Measurements from ENCODE around the gene XRCC1. TPM values are rescaled to one million over a fixed set of nuclear protein-coding genes. Genes with fewer than 3 reads are reported as not detected.
A peak's percentile ranks its signal among the peaks of the same experiment; 100 is the strongest.
"Not testable (repeated sequence)": the region's sequence is repeated elsewhere in the genome, so short reads cannot be mapped to it uniquely, and the experiment has no call there.

XRCC1 gene
- total RNA-seq, 1 donor from 2014 or later = 10.6 TPM

DNA sequence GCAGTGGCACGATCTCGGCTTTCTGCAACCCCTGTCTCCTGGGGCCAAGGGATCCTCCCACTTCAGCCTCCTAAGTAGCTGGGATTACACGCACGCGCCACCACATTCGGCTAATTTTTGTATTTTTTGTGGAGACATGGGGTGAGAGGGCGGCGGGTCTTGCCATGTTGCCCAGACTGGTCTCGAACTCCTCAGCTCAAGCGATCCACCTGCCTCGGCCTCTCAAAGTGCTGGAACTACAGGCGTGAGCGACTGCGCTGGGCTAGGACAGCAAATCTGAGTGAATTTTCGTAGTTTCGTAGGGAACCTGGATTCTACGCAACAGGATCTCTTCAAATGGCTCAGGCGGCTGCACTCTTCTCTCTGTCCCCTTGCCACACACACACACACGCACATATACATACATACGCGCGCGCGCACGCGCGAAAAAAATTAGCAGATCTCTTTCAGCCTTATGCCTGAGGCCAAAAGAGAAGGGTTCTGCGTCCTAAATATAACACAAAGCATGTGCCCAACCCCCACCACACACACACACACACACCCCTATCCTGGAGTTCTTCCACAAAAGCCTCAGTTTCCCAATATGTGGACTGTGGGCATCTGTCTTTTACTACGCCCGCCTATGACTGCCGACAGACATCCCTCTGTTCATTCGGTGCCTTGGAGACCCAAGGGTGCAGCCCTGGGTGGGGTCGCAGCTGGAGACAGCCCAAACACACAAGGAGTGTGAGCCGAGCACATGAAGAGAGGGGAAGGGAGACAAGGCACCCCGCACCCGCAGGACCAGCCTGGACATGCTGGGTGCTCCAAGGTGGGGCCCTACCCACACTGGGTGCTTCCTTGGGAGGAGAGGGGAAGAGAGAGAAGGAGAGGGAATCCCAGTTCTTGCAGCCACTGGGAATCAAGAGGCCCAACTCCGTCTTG, 890 bp upstream of the XRCC1 start:
- no peak for DNase-seq

DNA sequence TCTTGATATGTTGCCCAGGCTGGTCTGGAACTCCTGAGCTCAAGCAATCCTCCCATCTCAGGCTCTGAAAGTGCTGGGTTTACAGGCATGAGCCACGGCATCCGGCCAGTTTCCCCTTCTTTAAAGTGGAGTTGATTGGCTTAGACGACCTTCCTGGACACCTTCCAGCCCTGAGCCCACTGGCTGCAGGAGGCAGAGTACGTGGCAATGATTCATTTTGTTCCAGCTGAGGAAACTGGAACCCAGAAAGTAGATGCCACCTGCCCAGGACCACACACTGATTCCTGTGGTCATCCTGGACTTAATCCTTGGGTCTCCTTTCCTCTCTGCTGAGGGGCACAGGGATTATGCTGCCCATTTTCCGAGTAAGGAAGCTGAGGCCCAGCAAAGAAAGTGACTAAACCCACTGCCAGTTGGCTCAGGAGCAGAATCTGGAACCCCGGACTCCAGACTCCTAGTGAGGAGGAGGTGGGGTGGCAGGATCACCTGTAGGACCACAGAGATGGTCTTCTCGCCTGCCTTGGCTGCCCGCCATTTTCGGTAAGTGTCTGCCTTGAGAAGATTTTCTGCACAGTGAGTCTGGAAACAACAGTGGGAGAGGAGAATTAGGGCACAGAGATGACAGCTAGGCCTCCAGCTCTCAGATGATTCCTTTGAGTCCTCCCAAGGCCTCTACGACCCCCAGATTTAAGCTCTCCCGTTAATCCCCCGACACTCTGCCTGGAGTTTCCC, 737 bp downstream of the XRCC1 start:
- no peak for DNase-seq

DNA sequence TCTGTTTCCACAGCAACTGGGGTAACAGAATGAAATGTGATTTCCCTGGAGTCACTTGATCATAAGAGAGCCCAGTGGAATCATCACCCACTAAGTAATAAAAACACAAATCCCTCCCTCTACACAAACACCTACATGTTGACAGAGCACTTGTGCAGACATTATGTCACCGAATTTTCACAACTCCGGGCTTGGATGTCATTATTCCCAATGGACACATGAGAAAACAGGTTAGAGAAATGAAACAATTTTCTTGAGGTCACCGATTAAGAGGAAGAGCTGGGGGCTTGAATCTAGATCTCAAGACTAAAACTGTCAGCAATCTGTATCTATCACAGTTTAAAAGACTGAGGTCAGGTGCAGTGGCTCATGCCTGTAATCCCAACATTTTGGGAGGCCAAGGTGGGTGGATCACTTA, 3.1 kb downstream of the XRCC1 start:
- no peak for DNase-seq

DNA sequence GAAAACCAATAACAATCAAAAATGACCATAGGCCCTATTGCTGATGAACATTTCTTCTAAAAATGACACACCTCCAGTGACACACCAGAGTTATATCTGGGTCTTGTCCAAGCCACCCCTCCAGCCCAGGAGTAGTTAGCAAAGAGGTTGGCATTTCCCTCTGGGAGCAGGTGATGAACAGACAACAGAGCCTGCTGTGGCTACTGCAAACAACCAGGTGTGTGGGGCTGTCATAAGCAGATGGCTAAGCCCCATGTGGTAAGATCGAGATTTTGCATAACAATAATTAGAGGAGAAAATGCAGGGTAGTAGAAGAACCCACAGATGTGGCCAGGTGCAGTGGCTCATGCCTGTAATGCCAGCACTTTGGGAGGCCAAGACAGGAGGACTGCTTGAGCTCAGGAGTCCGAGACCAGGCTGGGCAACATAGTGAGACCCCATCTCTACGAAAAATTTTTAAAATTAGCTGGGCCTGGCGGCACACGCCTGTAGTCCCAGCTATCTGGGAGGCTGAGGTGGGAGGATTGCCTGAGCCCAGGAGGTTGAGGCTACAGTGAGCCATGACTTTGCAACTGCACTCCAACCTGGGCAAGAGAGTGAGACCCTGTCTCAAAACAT, 5.0 kb downstream of the XRCC1 start:
- DNase-seq = no peak

DNA sequence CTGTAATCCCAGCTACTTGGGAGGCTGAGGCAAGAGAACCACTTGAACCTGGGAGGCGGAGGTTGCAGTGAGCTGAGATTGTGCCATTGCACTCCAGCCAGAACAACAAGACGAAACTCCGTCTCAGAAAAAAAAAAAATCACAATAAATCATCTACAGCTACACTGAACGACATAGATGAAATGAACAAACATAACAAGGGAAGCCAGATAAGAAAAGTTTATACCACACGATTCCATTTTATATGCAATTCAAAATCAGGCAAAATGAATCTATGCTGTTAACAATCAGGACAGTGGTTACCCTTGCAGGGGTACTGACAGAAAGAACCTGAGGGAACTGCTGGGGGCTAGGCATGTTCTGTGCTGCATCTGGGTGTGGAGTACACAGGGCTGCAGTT, 5.7 kb downstream of the XRCC1 start:
- DNase-seq = no peak

DNA sequence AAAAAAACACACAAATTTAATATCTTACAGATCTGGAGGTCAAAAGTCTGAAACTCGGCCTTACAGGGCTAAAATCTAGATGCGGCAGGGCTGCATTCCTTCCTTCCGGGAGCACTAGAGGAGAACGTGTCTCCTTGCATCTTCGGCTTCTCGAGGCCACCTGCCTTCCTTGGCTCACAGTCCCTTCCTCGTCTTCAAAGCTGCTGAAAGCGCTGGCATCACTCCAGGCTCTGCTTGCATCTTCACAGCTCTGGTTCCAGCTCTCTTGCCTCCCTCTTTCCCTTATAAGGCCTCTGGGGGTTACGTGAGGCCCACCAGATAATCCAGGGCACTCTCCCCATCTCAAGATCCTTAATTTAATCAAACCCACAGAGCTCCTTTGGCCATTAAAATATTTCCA, 10.5 kb downstream of the XRCC1 start:
- DNase-seq = no peak

DNA sequence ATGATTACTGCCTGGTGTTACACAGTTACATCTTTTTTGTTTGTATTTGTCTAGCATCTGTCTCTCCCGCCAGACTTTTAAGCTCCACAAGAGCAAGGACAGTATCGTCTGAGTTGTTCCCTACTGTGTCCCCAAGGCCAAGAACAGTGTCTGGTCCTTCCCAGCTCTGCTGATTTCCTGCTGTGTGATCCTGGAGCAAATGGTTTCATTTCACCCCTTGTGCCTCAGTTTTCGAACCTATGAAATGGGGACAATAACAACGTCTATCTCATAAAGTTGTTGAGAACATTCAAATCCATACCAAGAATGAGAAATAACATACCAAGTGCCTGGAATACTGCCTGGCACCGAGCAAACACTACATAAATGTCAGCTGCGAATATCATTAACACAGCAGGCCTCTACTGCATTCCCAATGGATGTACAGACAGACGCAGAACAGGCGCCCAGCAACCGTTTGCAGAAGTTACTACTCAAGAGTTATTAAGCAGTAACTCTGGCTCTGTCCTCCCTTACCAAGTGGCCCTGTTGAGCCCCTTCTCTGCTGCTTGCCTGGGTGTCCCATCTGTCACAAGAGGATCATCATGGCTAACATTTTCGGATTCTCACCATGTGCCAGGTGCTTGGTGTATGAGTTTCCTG, 11.4 kb downstream of the XRCC1 start:
- DNase-seq = no peak

DNA sequence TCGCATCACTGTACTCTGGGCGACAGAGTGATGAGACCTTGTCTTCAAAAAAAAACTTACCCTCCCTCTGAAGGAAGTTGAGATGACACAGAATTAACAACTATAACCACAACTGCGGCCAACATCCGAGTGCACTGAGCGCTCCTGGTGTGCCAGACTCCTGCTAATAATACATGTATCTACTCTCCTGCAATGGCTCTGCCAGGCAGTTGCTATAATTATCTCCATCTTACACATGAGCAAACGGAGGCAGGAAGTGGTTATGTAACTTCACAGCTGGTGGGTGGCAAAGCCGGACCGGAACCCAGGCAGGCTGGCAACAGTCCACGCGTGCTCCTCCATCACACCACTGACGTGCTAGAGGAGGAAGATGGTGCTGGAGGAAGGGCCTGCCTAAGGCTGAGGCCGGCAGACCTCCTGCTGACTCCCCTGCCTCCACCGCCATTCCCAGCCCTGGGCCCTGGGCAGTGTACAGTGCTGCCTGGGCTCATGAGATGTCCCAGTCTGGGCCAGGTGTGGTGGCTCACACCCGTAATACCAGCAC, 12.6 kb downstream of the XRCC1 start:
- DNase-seq = no peak

DNA sequence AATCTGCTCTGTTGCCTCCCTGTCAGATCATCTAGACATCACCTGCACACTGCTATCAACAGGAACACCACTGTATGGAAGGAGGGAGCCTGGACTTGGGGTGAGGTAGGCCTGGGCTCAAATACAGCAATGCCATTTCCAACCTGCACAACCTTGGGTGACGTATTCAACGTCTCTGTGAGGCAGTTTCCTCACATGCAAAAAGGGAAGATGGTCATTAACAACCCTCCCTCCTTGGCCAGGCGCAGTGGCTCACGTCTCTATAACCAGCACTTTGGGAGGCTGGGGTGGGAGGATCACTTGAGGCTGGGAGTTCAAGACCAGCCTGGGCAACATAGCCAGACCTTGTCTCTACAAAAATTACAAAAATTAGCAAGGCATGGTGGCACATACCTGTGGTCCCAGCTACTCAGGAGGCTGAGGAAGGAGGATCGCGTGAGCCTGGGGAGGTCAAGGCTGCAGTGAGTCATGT, 13.1 kb downstream of the XRCC1 start:
- no peak for DNase-seq

DNA sequence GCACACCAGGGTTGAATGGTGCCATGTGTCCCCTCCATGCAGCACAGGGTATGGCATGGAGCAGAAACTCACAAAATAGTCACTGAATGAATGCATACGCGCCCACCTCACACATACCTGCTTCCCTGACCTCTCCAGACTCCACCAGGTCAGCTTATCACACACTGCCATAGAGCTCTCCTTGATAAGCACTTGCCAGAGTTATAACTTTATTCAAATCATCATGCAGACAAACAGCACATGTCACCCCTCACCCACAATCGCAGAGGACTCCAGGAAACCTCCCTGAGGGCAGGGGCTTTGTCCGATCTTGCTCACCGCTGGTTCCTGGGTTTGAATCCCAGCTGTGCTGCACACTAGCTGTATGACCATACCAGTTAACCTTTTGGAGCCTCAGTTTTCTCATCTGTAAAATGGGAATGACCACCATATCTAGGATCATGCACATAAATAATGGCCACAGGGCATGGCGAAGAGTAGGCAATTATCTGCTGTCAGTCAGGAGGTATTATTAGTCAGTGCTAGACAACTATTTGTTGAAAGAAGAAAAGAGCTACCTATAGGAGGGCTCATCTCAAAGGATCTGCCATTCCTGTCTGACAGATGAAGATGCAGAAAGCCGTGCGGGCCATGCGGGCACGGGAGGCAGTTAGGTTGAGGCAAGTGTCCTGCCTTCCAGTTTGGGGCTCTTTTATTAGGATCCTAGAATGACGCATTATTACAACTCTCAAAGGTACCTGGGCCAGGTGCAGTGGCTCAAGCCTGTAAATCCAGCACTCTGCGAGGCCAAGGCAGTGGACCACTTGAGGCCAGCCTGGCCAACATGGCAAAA, 14.0 kb downstream of the XRCC1 start:
- no peak for DNase-seq

DNA sequence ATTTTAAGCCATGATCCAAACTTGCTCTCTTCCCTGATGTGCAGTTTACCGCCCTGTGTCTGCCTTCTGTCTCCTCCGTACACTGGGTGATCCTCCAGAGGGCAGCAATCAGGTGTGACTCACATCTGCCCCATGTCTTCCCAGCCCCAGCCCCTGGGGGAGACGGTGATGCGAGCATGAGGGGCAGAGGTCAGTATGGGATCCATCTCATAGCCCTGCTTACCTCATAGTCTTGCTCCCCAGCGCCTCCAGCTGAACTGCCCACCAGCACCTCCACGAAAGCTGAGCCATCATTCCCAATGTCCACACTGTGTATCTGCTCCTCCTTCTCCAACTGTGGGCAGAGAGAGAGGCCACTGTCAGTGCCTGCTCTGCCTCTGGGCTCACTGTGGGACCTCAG, 14.6 kb downstream of the XRCC1 start:
- no peak for DNase-seq

DNA sequence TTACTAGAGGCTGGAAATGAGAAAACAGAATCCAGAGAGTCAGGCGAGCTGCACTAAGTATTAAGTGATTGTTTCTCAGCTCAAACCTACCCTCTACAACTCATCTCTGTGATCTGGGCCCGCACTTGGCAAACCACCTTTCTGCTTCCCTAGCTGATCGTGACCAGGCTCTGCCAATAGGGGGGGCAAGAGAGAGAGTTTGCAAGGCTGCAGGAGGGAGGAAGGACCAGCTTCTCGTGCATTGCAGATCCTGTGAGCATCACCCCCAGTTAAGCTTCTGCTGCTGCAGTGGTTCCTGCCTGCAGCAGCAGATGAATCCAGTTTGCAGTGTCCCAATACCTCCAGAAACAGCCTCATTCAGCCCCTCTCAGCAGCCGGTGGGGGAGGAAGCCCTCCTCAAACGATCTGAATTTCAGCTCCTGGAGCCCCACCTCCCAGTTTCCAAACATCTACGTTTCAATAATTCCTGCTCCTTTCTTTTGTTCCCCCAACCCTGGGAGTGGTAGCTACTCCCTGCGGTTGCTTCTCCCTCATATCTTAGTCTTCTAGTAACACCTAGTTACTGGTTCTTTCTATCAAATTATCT, 20.0 kb downstream of the XRCC1 start:
- peak; percentile 20 for DNase-seq

DNA sequence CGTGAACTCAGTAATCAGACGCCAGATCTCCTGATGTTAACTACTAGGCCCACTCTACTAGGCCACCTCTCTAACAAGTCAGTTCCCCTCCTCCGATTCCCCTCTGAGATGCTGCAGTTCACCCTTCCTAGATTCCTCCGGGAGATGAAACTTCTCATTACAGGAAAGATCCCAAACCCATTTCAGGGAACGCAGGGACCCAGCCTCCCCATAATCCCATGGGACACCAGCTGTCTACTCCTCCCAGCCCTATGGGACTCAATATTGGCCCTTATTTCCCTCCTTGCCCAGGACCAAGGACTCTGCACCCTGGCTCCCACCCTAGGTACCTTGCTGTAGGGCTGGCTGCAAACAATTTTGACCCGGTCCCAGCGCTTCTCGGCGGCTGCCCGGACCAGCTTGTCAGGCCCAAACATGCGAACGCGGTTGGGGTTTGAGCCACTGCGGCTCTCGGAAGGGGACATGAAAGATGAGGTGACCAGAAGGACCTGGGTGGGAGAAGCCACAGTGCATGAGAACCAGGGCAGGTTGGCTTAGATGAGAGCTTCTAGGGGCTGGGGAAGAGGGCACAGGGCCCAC, 20.9 kb downstream of the XRCC1 start:
- no peak for DNase-seq

DNA sequence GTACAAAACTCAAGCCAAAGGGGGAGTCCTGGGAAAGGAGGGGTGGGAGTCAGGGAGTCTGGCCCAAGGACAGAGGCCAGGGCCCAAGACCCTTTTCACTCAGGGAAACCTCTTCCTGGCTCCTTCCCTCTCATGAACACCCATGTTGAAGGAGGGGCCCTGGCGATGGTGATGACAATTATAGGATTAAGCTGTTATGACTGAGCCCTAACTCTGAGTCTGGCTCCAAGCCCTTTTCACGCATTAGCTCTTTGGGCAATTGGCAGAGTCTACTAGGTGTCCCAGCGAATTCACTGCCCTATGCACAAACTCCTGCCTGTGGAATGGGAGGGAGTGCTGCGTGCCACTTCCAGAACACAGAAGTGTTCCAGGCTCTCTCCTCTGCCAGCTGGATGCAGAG, 21.7 kb downstream of the XRCC1 start:
- no peak for DNase-seq

DNA sequence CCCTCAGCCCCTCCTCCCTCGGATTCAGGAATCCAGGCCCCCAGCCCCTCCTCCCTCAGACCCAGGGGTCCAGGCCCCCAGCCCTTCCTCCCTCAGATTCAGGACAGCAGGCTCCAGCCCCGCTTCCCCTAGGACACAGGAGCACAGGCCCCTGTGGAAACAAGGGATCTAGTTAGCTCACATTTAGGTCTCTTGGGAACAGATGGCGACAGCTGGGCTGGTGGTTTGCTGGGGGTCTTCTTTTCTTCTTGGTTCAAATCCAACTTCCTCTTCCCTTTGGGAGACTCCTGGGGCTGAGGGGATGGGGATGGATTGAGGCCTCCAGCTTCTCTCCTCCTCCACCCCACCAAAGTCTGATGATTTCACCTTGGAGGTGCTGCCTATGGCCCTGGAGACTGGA, 22.7 kb downstream of the XRCC1 start:
- DNase-seq = no peak

DNA sequence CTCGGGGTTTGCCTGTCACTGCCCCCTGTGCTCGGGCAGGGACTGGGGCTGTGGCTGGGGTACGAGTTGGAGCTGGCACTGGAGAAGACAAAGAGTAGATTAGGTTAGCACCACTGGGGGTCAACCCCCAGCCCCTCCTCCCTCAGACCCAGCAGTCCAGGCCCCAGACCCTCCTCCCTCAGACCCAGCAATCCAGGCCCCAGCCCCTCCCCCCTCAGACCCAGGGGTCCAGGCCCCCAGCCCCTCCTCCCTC, 23.2 kb downstream of the XRCC1 start:
- no peak for DNase-seq

DNA sequence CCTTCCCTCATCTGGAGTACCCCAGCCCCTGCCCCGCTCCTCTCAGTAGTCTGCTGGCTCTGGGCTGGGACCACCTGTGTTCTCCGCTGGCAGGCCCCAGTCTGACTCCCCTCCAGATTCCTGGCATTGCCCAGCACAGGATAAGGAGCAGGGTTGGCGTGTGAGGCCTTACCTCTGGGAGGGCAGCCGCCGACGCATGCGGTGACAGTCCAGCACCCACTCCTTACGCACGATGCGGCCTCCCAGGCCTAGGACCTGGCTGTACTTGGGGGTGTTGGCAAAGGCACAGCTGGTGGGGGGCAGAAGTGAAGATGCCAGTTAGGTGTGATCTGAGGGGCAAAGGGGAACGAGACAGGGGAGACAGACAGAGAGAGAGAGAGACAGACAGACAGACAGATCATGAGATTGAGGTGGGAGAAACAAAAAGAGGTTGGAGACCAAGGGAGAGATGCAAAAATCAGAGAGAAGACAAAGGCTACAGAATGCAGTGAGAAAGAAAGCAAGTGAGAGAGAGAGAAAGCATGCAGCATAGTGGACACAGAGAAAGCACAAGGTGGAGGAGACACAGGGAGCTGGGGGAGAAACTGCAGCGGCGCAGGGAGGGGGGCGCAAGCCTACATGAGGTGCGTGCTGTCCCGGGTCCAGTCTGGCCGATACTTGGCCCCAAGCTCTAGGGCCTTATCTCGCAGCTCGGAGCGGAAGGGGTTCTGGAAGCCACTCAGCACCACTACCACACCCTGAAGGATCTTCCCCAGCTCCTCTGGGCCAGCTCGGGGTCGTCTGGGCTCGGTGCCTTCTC, 23.7 kb downstream of the XRCC1 start:
- no peak for DNase-seq

DNA sequence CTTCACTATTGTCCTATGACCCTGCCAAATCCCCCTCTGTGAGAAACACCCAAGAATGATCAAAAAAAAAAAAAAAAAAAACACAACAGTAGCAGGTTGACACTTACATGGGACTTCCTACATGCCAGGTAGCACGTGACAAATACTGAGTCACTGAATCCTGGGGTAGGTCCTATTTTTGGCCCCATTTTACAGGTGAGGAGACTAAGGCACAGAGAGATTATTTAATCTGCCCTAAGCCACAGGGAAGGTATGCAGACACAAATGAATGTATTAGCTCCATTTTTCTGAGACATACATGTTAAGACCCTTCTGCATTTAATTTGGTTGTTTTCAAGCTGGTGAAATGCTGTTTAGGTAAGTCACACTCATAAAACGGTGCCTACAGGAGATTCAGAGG, 26.6 kb downstream of the XRCC1 start:
- DNase-seq = no peak

DNA sequence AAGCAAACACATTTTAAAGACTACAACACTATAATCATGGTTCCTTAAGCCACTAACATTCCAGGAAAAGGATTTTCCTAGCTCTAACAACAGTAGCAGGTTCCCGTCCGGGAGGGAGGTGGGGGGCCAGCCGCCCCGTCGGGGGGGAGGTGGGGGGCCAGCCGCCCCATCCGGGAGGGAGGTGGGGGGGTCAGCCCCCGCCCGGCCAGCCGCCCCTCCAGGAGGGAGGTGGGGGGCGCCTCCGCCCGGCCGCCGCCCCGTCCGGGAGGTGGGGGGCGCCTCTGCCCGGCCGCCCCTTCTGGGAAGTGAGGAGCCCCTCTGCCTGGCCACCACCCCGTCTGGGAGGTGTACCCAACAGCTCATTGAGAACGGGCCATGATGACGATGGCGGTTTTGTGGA, 27.4 kb downstream of the XRCC1 start:
- not testable (repeated sequence) for DNase-seq

DNA sequence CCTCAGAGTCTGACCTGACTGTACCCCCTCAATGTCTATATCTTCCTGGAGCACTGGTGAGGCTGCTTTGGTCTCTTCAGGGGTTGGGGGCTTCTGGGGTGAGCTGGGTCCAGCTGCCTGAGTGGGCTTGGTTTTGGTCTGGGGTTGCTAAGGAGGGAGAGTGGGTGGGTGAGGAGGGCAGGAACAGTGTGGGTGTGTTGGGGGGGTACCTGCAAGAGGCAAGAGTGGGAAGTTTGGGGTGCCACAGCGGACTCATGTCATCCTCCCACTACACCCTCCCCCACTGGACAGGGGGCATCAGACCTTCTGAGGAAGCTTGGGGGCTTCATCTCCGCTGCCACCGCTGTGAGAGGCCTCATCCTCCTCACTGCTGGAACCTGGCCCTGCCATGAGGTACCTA, 28.7 kb downstream of the XRCC1 start:
- DNase-seq = no peak
